ENCODE measurements around the gene FIBP.

- TF ChIP-seq POLR2A (IDR thresholded peaks at IDR 0.05; ENCODE audit: low read depth, low read length): no peak
- no peak for TF ChIP-seq TAF1 (IDR thresholded peaks at IDR 0.05; ENCODE audit: borderline replicate concordance, low read depth, low read length)
Measured at GRCh38 chr11:65842144-65842543, 46.1 kb downstream of the FIBP start.

Data from GM12892 (cell line).